Hypothalamus (tissue), 51 donors: Measurements from ENCODE around the gene DCAF10.
"Not testable (repeated sequence)": the region's sequence is repeated elsewhere in the genome, so short reads cannot be mapped to it uniquely, and the experiment has no call there.

Source experiments
- DNase-seq, 51 donors: peaks; one replicate each; lab custom pipeline; 2025; lab: John Stamatoyannopoulos, UW

DCAF10 gene

GRCh38 chr9:37800631-37801286, at the start of gene DCAF10:
Gene DCAF10 (plus strand): TSS chr9:37800797. CDS start chr9:37800867, 70 bp downstream.
- peak; percentile 36 to 91 (median 80) for DNase-seq

GRCh38 chr9:37751186-37751585, 49.4 kb upstream of the DCAF10 start:
- no peak for DNase-seq

GRCh38 chr9:37751704-37752103, 48.9 kb upstream of the DCAF10 start:
- not testable (repeated sequence) for DNase-seq

GRCh38 chr9:37752112-37752511, 48.5 kb upstream of the DCAF10 start:
- DNase-seq: not testable (repeated sequence)

- peak in 1 of 51 donors; percentile 32 for DNase-seq
Observed at GRCh38 chr9:37752642-37753488, 47.7 kb upstream of the DCAF10 start.

GRCh38 chr9:37753489-37754190, 47.0 kb upstream of the DCAF10 start, which contains the start of gene TRMT10B:
Gene TRMT10B (plus strand): TSS chr9:37753805. CDS start chr9:37761932, 8,127 bp downstream.
- DNase-seq: peak; percentile 11 to 85 (median 52)

- DNase-seq: no peak
Observed at GRCh38 chr9:37758747-37759146, 41.9 kb upstream of the DCAF10 start.

GRCh38 chr9:37760416-37761161, 40.0 kb upstream of the DCAF10 start:
- no peak for DNase-seq

GRCh38 chr9:37761511-37761910, 39.1 kb upstream of the DCAF10 start:
- DNase-seq: no peak

GRCh38 chr9:37765263-37765662, 35.3 kb upstream of the DCAF10 start:
- DNase-seq: not testable (repeated sequence)

GRCh38 chr9:37769306-37769705, 31.3 kb upstream of the DCAF10 start:
- no peak for DNase-seq

- no peak for DNase-seq
Observed at GRCh38 chr9:37769995-37770394, 30.6 kb upstream of the DCAF10 start.

- DNase-seq: no peak
Observed at GRCh38 chr9:37775216-37775919, 25.2 kb upstream of the DCAF10 start.

GRCh38 chr9:37776328-37776727, 24.3 kb upstream of the DCAF10 start:
- no peak for DNase-seq

GRCh38 chr9:37778534-37778933, 22.1 kb upstream of the DCAF10 start:
- DNase-seq: no peak

GRCh38 chr9:37784291-37784615, 16.3 kb upstream of the DCAF10 start:
- DNase-seq: no peak

GRCh38 chr9:37784616-37785483, 15.7 kb upstream of the DCAF10 start, which contains the start of gene EXOSC3:
Gene EXOSC3 (minus strand): TSS chr9:37785064. CDS start chr9:37785044, 20 bp downstream.
- DNase-seq: peak; percentile 35 to 92 (median 81)

GRCh38 chr9:37787059-37787458, 13.5 kb upstream of the DCAF10 start:
- no peak for DNase-seq

- DNase-seq: no peak
Observed at GRCh38 chr9:37788332-37788731, 12.3 kb upstream of the DCAF10 start.
